ENCODE results near the gene FAM53B. TPM values are rescaled to one million over a fixed set of nuclear protein-coding genes. Genes with fewer than 3 reads are reported as not detected.
"Not testable (repeated sequence)": the region's sequence is repeated elsewhere in the genome, so short reads cannot be mapped to it uniquely, and the experiment has no call there.

FAM53B gene
- total RNA-seq, 3 donors from 2014 or later = 12.9 to 19.2 (median 18.2) TPM

GRCh38 chr10:124747745-124748144, 3.6 kb upstream of the FAM53B start:
- peaks cover 18% of the 10 kb centered on the region for H3K4me1 Mint-ChIP-seq (ENCODE audit: low read depth)
- H3K4me3 Mint-ChIP-seq = no peak overlapping the region
- no peaks in the 10 kb centered on the region for H3K9me3 Mint-ChIP-seq
- DNase-seq = no peak
- no peaks in the 10 kb centered on the region for H3K27me3 Mint-ChIP-seq (ENCODE audit: low read depth)
- H3K36me3 Mint-ChIP-seq (ENCODE audit: insufficient read depth) = no peaks in the 10 kb centered on the region
- ATAC-seq = no peak

- ATAC-seq (no peak), DNase-seq (no peak)
- Mint-ChIP-seq H3K4me1 (ENCODE audit: low read depth) (peaks cover 24% of the 10 kb centered on the region), H3K4me3 (no peak overlapping the region), H3K36me3 (ENCODE audit: insufficient read depth) (no peaks in the 10 kb centered on the region), H3K27me3 (ENCODE audit: low read depth) (no peaks in the 10 kb centered on the region), H3K9me3 (no peaks in the 10 kb centered on the region)
Measured at GRCh38 chr10:124746992-124747391, 2.8 kb upstream of the FAM53B start.

GRCh38 chr10:124746447-124746846, 2.3 kb upstream of the FAM53B start:
- H3K9me3 Mint-ChIP-seq; DNase-seq; ATAC-seq; H3K36me3 Mint-ChIP-seq (ENCODE audit: insufficient read depth); H3K4me3 Mint-ChIP-seq; H3K27me3 Mint-ChIP-seq (ENCODE audit: low read depth): not testable (repeated sequence)
- peaks cover 29% of the 10 kb centered on the region for H3K4me1 Mint-ChIP-seq (ENCODE audit: low read depth)

GRCh38 chr10:124745673-124746072, 1.5 kb upstream of the FAM53B start:
- no peak for DNase-seq
- Mint-ChIP-seq H3K36me3 (ENCODE audit: insufficient read depth) (no peaks in the 10 kb centered on the region), H3K4me3 (peak overlapping the region; percentile 78), H3K27me3 (ENCODE audit: low read depth) (no peaks in the 10 kb centered on the region), H3K4me1 (ENCODE audit: low read depth) (peaks cover 37% of the 10 kb centered on the region), H3K9me3 (no peaks in the 10 kb centered on the region)
- no peak for ATAC-seq

GRCh38 chr10:124745252-124745651, 1.1 kb upstream of the FAM53B start:
- DNase-seq (no peak), ATAC-seq (no peak)
- Mint-ChIP-seq H3K27me3 (ENCODE audit: low read depth) (no peaks in the 10 kb centered on the region), H3K9me3 (no peaks in the 10 kb centered on the region), H3K4me3 (peak overlapping the region; percentile 78), H3K4me1 (ENCODE audit: low read depth) (peaks cover 41% of the 10 kb centered on the region), H3K36me3 (ENCODE audit: insufficient read depth) (no peaks in the 10 kb centered on the region)

- H3K4me3 Mint-ChIP-seq = peak overlapping the region; percentile 96
- no peak for DNase-seq
- H3K4me1 Mint-ChIP-seq (ENCODE audit: low read depth) = peaks cover 51% of the 10 kb centered on the region
- no peaks in the 10 kb centered on the region for H3K36me3 Mint-ChIP-seq (ENCODE audit: insufficient read depth)
- no peaks in the 10 kb centered on the region for H3K9me3 Mint-ChIP-seq
- H3K27me3 Mint-ChIP-seq (ENCODE audit: low read depth) = no peaks in the 10 kb centered on the region
- peak; percentile 23 to 27 for ATAC-seq
Measured at GRCh38 chr10:124743191-124744101, 732 bp downstream of the FAM53B start.

GRCh38 chr10:124742413-124743190, 1.6 kb downstream of the FAM53B start:
- H3K27me3 Mint-ChIP-seq (ENCODE audit: low read depth) = no peaks in the 10 kb centered on the region
- H3K9me3 Mint-ChIP-seq = no peaks in the 10 kb centered on the region
- H3K36me3 Mint-ChIP-seq (ENCODE audit: insufficient read depth) = no peaks in the 10 kb centered on the region
- H3K4me1 Mint-ChIP-seq (ENCODE audit: low read depth) = peaks cover 60% of the 10 kb centered on the region
- DNase-seq = no peak
- peak overlapping the region; percentile 96 for H3K4me3 Mint-ChIP-seq
- ATAC-seq = no peak

GRCh38 chr10:124741922-124742412, 2.2 kb downstream of the FAM53B start:
- H3K4me3 Mint-ChIP-seq = peak overlapping the region; percentile 96
- no peaks in the 10 kb centered on the region for H3K9me3 Mint-ChIP-seq
- DNase-seq = no peak
- peaks cover 66% of the 10 kb centered on the region for H3K4me1 Mint-ChIP-seq (ENCODE audit: low read depth)
- H3K36me3 Mint-ChIP-seq (ENCODE audit: insufficient read depth) = no peaks in the 10 kb centered on the region
- H3K27me3 Mint-ChIP-seq (ENCODE audit: low read depth) = no peaks in the 10 kb centered on the region
- ATAC-seq = no peak

GRCh38 chr10:124741281-124741921, 2.8 kb downstream of the FAM53B start:
- DNase-seq (peak; percentile 71), ATAC-seq (peak; percentile 48)
- Mint-ChIP-seq H3K4me1 (ENCODE audit: low read depth) (peaks cover 70% of the 10 kb centered on the region), H3K4me3 (peak overlapping the region; percentile 96), H3K36me3 (ENCODE audit: insufficient read depth) (no peaks in the 10 kb centered on the region), H3K9me3 (no peaks in the 10 kb centered on the region), H3K27me3 (ENCODE audit: low read depth) (no peaks in the 10 kb centered on the region)

GRCh38 chr10:124740369-124741280, 3.6 kb downstream of the FAM53B start:
- peak overlapping the region; percentile 96 for H3K4me3 Mint-ChIP-seq
- no peaks in the 10 kb centered on the region for H3K27me3 Mint-ChIP-seq (ENCODE audit: low read depth)
- H3K36me3 Mint-ChIP-seq (ENCODE audit: insufficient read depth) = no peaks in the 10 kb centered on the region
- peak; percentile 4 to 5 for ATAC-seq
- H3K9me3 Mint-ChIP-seq = no peaks in the 10 kb centered on the region
- H3K4me1 Mint-ChIP-seq (ENCODE audit: low read depth) = peaks cover 78% of the 10 kb centered on the region
- no peak for DNase-seq

- Mint-ChIP-seq H3K36me3 (ENCODE audit: insufficient read depth) (no peaks in the 10 kb centered on the region), H3K4me3 (peak overlapping the region; percentile 96), H3K4me1 (ENCODE audit: low read depth) (peaks cover 78% of the 10 kb centered on the region), H3K27me3 (ENCODE audit: low read depth) (no peaks in the 10 kb centered on the region), H3K9me3 (no peaks in the 10 kb centered on the region)
- ATAC-seq (no peak), DNase-seq (no peak)
Measured at GRCh38 chr10:124739986-124740368, 4.2 kb downstream of the FAM53B start.

GRCh38 chr10:124739119-124739921, 4.9 kb downstream of the FAM53B start:
- Mint-ChIP-seq H3K4me1 (ENCODE audit: low read depth) (peaks cover 83% of the 10 kb centered on the region), H3K27me3 (ENCODE audit: low read depth) (no peaks in the 10 kb centered on the region), H3K36me3 (ENCODE audit: insufficient read depth) (no peaks in the 10 kb centered on the region), H3K4me3 (peak overlapping the region; percentile 96), H3K9me3 (no peaks in the 10 kb centered on the region)
- ATAC-seq (no peak), DNase-seq (no peak)

GRCh38 chr10:124738441-124738840, 5.7 kb downstream of the FAM53B start:
- Mint-ChIP-seq H3K27me3 (ENCODE audit: low read depth) (no peaks in the 10 kb centered on the region), H3K36me3 (ENCODE audit: insufficient read depth) (no peaks in the 10 kb centered on the region), H3K4me3 (no peak overlapping the region), H3K4me1 (ENCODE audit: low read depth) (peaks cover 92% of the 10 kb centered on the region), H3K9me3 (no peaks in the 10 kb centered on the region)
- DNase-seq = no peak
- ATAC-seq = no peak

All from activated T-cell treated with anti-CD3 and anti-CD28 coated beads, Interleukin-2, amount 50 U/mL, for 4 hours (primary cell).